Cardiac fibroblast (primary cell): Measurements from ENCODE around the gene SPRED3.
A peak's percentile ranks its signal among the peaks of the same experiment; 100 is the strongest.

Experiments used
- DNase-seq, 2 donors: peaks; one replicate each; pipeline versions ENCODE4 v3.0.0 to v3.0.0-alpha.2; 2010; ENCODE audit warnings: low read depth in 2 of 2
- H3K4me3 ChIP-seq, 2 donors: replicated peaks in 1 of 2; 1 replicate in 1 of 2; 2 replicates in 1 of 2; pipeline ENCODE4 v1.5.1; 2011; ENCODE audit warnings: low read depth in 2 of 2, low read length in 2 of 2, mild to moderate bottlenecking in 2 of 2, moderate library complexity in 1 of 2
- TF ChIP-seq, protein P1 (sequence below): IDR thresholded peaks from one replicate; pipeline ENCODE4 v1.5.1; 2011; ENCODE audit warnings: low read depth, mild to moderate bottlenecking, low read length, inconsistent platforms

Gene SPRED3

DNA sequence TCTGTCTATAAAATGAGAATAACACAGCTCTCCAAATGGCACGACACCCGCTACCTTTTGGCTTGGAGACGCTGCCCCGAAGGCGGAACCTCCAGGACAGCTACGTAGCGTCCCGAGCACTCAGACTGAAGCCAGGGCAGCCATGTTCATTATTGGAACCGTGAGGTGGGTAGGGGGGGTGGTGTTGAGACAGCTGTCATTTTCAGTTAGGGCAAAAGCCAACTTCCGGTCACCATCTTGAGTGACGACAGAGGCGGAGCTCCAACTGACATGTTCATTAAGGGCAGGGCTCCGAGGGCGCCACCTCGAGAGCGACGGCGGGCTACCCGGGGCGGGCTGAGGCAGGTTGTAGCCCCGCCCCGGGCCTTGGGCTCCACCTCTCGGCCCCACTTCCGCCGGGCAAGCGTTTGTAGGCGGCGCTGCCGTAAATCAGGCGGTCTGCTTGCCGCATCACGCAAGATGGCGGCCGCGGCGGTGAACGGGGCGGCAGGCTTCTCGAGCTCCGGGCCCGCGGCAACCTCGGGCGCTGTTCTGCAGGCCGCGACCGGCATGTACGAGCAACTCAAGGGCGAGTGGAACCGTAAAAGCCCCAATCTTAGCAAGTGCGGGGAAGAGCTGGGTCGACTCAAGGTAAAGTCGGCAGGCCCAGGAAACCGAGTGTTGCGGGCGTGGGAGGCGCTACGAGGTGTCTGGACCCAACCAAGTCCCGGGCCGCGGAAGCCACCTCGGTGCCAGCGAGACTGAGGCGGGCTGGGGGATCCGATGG is 14.0 kb upstream of the SPRED3 start, which contains the start of gene PSMD8:
Gene PSMD8 (plus strand): TSS at position 240 of the 766 bp plus-strand sequence. CDS start 31 bp downstream, at position 271.
- H3K4me3 ChIP-seq: peak within 1 kb of the TSS; percentile 90 to 91
- DNase-seq: peak; percentile 98 to 99
- TF ChIP-seq, protein P1, sequence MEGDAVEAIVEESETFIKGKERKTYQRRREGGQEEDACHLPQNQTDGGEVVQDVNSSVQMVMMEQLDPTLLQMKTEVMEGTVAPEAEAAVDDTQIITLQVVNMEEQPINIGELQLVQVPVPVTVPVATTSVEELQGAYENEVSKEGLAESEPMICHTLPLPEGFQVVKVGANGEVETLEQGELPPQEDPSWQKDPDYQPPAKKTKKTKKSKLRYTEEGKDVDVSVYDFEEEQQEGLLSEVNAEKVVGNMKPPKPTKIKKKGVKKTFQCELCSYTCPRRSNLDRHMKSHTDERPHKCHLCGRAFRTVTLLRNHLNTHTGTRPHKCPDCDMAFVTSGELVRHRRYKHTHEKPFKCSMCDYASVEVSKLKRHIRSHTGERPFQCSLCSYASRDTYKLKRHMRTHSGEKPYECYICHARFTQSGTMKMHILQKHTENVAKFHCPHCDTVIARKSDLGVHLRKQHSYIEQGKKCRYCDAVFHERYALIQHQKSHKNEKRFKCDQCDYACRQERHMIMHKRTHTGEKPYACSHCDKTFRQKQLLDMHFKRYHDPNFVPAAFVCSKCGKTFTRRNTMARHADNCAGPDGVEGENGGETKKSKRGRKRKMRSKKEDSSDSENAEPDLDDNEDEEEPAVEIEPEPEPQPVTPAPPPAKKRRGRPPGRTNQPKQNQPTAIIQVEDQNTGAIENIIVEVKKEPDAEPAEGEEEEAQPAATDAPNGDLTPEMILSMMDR: no peak

DNA sequence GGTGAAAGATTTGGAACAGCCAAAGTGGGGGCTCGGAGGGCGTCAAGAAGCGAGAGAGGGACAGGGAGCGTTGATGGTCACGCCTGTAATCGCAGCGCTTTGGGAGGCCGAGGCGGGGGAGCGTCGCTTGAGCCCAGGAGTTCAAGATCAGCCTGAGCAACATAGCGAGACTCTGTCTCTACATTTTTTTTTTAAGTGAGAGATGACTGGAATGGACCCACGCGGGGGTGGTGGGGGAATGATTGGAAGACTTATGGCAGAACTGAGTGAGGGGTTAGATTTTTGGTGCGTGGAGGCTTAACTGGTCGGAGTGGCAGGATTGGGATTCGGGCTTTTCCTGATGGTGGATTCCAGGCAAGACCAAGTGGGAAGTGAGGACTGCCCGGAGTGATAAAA is 13.4 kb upstream of the SPRED3 start:
- DNase-seq: no peak
- peak overlapping the region; percentile 90 to 91 for H3K4me3 ChIP-seq
- TF ChIP-seq, protein P1: no peak

DNA sequence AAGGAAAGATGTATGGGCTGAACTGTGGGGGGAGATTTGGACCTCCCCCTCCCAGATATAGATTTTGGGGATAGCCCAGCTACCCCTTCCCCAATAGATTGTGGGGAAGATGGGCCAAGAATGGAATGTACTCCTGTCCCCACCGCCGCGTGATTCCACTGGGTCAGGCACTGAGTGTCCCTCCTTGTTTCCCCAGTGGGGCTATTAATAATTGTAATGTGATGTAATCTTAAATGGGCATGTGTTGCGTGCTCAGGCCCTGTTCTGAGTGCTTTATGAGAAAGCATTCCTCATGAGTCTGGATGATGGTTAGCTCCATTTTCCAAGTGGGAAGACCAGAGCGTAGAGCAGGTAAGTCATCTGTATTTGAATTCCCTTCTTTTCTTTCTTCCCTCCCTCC is 12.7 kb upstream of the SPRED3 start:
- DNase-seq: peak; percentile 23 to 62
- H3K4me3 ChIP-seq: peak overlapping the region; percentile 90 to 91
- TF ChIP-seq, protein P1: no peak

DNA sequence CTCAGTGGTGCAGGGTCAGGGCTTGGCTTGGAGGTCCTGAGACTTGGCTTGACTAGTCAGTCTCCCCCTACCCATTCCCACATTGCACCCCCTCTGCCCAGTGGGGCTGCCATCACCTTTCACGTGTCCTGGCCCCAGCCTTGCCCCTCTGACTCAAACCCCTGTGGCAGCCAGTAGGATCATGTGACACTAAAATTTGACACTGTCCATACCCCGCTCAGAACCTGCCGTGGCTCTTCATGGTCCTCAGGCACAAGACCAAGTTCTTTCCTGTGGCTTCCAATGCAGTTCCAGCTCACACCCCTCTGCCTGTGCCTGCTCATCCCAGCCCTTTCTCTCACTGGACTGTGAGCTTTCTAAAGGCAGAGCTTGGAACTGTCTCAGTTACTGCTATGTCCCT is 11.9 kb upstream of the SPRED3 start:
- H3K4me3 ChIP-seq: no peak overlapping the region
- no peak for DNase-seq
- TF ChIP-seq, protein P1: no peak

DNA sequence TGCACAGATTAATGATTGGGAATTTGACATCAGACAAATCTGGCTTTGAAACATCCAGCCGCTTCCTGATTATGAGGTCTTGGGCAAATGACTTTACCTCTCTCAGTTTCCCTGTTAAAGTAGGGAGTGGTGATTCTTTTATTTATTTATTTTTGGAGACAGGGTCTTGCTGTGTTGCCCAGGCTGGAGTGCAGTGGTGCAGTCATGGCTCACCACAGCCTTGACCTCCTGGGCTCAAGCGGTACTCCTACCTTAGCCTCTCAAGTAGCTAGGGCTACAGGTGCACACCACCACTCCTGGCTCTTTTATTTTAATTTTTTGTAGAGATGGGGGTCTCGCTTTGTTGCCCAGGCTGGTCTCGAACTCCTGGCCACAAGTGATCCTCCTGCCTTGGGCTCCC is 11.4 kb upstream of the SPRED3 start:
- no peak overlapping the region for H3K4me3 ChIP-seq
- no peak for DNase-seq
- TF ChIP-seq, protein P1: no peak

DNA sequence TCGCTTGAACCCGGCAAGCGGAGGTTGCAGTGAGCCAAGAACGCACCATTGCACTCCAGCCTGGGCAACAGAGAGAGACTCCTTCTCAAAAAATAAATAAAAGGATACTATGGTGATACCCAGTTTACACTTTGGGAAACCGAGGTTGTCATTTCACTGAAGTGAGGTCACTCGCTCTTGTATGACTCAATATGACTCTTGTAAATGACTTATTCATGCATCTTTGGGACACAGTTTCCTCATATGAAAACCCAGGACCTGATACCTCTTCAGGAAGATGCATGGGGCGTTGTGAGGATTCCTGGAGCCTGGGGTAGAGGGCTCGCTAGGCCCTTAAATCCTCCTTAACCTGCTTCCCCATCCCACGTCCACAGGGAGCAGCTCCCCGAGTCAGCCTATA is 9.6 kb upstream of the SPRED3 start:
- no peak for DNase-seq
- no peak overlapping the region for H3K4me3 ChIP-seq
- TF ChIP-seq, protein P1: no peak

DNA sequence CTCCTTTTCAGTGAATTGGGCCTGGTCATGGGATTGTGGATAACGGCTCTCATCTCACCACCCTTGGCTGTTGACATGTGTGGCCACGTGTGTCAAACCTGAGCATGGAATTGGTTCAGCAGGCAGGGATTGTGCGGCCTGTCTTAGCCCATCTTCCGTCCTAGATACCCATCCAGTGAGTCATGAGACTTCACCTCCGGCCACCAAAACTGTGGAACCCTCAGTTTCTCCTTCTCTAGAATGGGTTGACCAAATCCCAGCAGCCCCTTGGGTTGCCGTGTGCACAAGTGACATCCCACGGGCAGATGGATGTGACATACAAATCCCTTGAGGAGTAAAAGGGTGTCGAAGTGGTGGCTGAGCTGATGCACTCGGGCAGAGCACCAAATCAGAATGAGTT is 7.4 kb upstream of the SPRED3 start:
- H3K4me3 ChIP-seq: no peak overlapping the region
- TF ChIP-seq, protein P1: no peak
- DNase-seq: no peak
